HuH-7.5 (cell line): Measurements from ENCODE around the gene ZGPAT.

Source experiments
- DNase-seq: peaks from one replicate; pipeline ENCODE4 v3.0.0; 2011; ENCODE audit warnings: low spot score

The ZGPAT gene

DNA sequence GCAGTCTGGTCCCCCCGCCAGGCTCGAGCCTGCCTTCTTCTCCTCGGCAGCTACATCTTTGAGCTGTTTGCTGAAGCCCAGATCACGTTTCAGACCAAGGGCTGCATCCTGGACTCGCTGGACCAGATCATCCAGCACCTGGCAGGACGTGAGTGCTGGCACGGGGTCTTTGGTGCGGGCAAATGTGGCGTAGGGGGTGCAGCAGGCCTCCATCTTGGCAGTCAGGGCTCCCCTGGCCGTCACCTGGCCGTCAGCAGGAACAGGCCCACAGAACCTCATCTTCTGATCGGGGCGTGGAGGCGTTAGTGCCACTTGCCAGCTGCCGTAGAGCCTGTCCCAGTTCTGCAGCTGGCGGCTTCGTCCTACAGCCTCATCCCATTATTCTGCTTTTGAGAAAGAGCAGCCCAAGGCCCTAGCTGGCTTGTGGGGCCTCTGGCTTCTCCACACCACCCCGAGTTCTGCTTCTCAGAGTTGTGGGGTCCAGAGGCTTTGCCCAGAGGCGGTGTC is 28.0 kb upstream of the ZGPAT start:
- DNase-seq = no peak

GRCh38 chr20:63680427-63680826 is 27.4 kb upstream of the ZGPAT start:
- DNase-seq = no peak

DNA sequence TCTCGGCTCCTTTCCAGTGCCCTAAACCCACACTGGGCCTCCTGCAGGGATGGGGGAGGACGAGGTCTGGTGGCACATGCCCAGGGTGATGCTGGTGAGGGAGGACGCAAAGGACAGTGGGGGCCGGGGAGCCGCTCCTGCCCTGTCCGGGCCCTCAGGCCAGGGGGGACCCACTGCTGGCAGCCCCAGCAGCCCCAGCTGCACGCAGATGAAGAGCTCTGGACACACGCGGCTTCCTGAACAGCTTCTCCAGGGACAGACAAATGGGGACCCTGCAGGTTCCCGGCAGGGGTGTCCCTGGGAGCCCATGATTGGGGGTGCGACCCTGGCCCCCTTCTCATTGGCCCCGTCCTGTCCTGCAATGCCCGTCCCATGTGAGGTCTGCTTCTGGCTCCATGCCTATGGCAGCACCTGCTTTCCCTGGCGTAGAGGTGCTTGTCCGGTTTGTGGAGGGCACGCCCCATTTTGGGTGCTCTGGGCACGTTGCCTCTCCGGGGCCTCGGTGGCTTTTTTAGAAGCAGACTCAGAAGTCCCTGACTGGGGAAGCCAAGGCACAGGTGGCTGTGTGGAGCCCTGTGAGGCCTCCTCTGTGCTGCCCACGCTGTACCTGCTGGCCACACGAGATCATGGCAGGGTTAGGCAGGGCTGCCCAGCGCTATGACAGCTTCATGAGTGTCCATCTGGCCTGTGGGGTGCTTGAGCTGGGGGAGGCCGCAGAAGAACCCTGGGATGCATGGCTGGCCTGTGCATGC is 26.8 kb upstream of the ZGPAT start:
- DNase-seq = no peak

- DNase-seq = no peak
These were observed 26.2 kb upstream of the ZGPAT start for GRCh38 chr20:63681609-63682142.

DNA sequence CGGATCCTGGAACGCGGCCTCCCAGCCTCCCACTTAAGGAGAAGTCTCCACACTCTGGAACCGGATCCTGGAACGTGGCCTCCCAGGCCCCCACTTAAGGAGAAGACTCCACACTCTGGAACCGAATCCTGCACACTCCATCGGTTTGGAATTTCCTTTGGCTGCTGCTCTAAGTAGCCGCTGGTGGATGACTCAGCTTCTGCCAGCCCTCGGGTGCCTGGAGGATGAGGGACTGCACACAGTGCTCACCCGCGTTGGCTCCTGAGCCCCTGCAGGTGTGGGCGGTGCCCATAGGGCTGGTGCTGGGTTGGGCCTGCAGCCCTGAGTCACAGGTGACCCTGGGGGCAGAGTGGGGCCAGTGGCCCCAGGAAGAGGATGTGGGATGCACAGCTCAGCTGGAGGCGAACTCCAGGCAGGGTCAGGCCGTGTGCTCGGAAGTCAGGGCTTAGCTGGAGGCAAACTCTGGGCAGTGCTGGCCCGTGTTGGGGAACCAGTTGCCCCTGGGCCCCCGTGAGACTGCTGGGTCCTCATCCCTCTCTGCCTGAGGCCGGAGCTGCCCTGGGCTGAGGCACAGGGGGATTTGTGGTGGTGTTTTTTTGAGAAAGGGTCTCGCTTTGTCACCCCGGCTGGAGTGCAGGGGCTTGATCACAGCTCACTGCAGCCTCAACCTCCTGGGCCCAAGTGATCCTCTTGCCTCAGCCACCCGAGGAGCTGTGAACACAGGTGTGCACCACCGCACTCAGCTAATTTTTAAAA is 25.3 kb upstream of the ZGPAT start:
- no peak for DNase-seq

- no peak for DNase-seq
These were observed 22.4 kb upstream of the ZGPAT start for GRCh38 chr20:63685269-63686026.

- no peak for DNase-seq
These were observed 21.7 kb upstream of the ZGPAT start for GRCh38 chr20:63686094-63686491.

GRCh38 chr20:63686492-63687321 is 21.1 kb upstream of the ZGPAT start:
- no peak for DNase-seq

DNA sequence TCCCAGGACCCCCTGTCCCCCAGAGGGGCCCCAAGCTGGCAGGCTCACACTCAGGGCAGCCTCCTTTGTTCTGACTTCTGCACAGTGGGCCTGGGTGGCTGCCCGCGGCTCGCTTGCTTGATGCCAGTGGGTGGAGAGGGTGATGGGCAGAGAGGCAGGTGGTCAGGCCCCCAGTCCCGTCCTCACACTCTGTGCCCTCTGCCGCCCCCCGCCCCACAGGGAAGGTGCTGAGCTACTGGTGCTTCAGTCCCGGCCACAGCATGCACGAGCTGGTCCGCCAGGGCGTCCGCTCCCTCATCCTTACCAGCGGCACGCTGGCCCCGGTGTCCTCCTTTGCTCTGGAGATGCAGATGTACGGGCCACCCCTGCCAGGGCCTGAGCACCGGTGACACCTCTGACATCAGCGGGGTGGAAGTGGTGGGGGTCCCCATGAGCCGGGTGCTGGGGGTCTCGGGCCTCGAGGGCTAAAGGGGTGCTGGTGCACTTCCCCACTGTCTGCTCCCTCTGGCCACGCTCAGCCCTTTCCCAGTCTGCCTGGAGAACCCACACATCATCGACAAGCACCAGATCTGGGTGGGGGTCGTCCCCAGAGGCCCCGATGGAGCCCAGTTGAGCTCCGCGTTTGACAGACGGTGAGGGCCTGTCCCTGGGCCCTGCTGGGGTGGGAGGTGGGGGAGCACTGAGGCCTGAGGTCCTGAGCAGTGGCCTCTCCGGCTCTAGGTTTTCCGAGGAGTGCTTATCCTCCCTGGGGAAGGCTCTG is 20.2 kb upstream of the ZGPAT start:
- DNase-seq = no peak

DNA sequence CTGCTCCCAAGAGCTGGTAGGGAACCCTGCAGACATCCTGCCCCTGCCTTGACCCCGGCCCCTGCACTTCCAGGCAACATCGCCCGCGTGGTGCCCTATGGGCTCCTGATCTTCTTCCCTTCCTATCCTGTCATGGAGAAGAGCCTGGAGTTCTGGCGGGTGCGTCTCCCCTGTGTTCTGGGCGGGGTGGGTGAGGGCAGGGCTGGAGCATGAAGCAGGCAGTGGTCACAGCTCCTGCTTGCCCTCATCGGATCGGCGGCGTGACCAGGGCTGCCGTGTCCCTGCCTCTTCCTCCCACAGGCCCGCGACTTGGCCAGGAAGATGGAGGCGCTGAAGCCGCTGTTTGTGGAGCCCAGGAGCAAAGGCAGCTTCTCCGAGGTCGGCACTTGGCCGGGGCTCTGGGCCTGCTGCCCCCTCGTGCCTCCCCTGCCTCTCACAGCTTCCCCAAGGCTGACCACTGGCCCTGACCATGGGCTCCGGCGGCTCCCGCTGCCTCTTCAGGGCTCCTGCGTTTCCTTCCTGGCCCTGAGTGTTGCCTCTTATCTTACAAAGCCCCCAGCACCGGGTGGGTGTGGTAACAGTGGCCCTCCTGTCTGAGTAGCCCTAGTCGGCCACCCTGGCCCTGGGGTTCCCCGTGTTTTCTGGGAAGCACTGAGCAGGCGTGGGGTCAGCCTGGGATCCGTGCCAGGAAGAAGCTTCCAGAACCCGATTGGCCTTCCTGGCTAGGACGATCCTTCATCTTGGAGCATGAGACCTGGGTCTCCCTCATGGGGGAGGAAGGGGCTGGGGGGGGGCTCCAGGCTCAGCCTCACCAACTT is 19.4 kb upstream of the ZGPAT start:
- DNase-seq = no peak

- no peak for DNase-seq
These were observed 18.5 kb upstream of the ZGPAT start for GRCh38 chr20:63689046-63690002.

DNA sequence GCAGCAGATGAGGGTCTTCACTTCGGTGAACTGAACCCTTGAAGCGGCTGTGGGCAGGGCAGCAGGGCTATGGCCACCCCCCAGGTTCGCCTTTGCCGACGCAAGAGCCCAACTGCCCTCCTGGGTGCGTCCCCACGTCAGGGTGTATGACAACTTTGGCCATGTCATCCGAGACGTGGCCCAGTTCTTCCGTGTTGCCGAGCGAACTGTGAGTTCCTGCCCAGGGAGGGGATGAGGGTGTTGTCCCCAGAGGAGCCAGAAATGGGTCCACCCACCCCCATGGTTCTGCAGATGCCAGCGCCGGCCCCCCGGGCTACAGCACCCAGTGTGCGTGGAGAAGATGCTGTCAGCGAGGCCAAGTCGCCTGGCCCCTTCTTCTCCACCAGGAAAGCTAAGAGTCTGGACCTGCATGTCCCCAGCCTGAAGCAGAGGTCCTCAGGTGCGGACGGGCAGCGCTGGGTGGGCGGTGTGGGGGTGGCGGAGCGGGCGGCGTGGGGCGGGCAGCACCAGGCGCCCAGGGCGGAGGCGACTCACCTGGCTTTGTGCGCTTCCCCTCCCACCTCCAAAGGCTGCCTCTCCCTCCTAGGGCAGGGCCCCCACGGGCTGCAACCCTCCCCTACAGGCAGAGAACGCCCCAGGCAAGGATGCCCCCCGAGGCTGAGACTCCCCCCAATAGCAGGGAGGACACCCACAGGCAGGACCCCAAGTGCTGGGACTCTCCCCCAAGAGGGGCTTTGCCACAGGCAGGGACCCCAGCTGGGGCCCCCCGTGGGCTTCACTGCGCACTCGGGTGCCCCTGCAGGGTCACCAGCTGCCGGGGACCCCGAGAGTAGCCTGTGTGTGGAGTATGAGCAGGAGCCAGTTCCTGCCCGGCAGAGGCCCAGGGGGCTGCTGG is 17.6 kb upstream of the ZGPAT start:
- no peak for DNase-seq

DNA sequence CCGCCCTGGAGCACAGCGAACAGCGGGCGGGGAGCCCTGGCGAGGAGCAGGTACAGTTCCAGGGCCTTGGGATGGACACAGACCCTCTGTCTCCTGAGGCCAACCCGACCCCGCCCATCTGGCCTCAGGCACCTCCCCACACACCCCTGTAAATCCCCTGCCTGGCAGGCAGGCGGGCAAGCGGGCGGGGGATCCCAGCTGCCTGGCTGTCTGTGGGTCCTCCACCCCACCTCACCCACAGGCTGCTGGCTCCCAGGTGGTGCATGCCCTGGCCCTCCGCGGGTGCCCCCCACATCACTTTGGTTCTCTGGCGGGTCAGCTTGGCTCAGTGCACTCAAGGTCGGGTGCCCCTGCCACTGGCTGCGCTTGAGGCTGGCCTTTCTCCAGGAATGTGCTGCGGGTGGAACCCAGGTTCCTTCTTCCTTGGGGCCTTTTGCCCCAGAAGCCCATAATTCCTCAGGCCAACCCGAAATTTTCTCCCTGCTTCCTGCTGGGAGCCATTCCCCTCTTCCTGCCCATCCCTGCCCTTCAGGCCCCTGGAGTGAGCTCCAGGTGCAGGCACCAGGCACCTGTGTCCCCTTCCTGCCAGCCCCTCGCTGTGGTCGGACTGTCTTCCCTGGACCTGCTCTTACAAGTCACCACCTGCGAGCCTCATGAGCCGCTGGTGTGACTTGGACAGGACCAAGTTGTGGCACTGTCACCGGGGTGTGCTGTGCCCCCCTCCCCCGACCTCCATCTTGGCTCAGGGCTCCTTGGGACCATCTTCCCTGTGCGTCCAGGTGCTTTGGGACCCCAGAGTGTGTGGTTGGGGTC is 16.7 kb upstream of the ZGPAT start:
- no peak for DNase-seq

DNA sequence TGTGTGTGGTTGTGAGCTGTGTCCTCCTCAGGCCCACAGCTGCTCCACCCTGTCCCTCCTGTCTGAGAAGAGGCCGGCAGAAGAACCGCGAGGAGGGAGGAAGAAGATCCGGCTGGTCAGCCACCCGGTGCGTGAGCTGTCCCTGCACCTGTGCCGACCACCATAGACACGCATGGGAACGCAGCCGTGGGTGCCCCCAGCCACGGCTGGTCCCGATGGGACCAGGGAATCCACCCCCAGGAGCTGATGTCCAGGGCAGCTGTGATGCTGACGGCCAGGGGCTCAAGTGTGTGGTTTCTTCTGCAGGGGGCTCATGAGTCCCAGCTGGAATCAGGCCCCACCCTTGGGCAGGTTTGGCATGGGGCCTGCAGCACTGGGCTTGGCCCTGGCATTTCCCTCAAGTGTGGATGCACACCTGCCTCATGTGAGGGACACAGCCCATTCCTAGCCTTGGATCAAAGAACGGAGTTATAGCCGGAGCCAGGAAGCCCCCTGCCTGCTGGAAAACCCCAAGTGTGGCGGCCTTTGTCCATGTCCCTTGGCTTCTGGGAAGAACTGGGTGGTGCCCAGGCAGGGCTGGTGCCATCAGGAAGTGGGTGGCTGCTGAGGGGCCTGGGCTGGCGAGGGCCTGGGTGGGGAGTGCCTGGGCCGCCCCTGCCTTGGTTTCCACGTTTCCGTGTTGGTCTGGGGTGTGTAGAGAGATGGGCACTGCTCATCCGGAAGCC is 16.0 kb upstream of the ZGPAT start:
- no peak for DNase-seq

DNA sequence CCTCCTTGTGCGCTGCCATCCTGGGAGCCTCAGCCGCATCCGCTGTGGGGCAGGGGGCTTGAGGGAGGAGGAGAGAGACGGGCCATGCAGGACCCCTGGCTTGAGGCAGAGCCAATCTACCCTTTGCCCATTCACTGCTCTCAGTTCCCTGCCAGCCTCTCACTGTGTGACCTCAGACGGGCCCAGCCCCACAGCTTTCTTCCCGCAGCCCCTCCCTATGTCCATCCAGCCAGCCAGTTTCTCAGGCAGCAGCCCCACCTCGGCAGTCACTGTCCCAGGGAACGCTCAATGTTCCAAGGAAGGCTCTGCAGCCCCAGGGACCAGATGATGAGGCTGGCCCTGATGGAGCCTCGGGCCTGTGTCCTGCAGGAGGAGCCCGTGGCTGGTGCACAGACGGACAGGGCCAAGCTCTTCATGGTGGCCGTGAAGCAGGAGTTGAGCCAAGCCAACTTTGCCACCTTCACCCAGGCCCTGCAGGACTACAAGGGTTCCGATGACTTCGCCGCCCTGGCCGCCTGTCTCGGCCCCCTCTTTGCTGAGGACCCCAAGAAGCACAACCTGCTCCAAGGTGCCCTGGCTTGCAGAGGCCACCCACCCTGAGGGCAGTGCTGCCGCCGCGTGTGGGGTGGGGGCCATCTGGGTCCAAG is 15.3 kb upstream of the ZGPAT start:
- no peak for DNase-seq
